ENCODE data around the gene KDM6A.

DNA sequence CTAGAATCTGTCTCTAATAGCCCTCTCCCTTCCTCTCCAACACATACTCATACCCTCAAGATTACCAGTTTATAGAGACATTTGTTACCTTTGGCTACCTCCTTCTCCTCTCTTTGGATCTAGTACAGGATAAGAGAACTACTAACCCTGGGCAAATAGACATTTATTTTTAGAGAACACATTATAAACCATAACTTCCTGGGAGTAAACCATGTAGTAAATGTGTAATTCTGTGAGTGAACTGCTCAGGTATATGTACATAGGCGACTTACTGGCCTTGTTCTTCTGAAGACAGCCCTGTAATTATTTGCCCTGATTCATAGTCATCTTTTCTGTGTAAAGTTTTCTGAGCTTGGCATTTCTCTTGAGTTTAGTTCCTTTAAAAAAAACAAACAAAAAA is 94.2 kb downstream of the KDM6A start:
- TF ChIP-seq EP300 (IDR thresholded peaks at IDR 0.05; ENCODE audit: low read depth), result no peak
- TF ChIP-seq, protein P1, sequence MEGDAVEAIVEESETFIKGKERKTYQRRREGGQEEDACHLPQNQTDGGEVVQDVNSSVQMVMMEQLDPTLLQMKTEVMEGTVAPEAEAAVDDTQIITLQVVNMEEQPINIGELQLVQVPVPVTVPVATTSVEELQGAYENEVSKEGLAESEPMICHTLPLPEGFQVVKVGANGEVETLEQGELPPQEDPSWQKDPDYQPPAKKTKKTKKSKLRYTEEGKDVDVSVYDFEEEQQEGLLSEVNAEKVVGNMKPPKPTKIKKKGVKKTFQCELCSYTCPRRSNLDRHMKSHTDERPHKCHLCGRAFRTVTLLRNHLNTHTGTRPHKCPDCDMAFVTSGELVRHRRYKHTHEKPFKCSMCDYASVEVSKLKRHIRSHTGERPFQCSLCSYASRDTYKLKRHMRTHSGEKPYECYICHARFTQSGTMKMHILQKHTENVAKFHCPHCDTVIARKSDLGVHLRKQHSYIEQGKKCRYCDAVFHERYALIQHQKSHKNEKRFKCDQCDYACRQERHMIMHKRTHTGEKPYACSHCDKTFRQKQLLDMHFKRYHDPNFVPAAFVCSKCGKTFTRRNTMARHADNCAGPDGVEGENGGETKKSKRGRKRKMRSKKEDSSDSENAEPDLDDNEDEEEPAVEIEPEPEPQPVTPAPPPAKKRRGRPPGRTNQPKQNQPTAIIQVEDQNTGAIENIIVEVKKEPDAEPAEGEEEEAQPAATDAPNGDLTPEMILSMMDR (IDR thresholded peaks at IDR 0.05), result no peak

Data from transverse colon (tissue), 3 donors.